Caco-2 (cell line): ENCODE measurements around the gene CD82. TPM values are rescaled to one million over a fixed set of nuclear protein-coding genes. Genes with fewer than 3 reads are reported as not detected.

Experiments used
- BruUV-seq: library from RNA; stranded (reverse); fragments of 400-500 nt; replicated peaks from 2 replicates; lab custom pipeline; 2021; lab: Mats Ljungman, UMichigan
- CTCF ChIA-PET: fragments of 300-600 bp; sonication (Branson Sonifier 250); formaldehyde crosslinking; loops from one replicate; lab custom pipeline; 2022; ENCODE audit warnings: antibody characterized with exemption; lab: Charles Lee
- POLR2A ChIA-PET: fragments of 300-600 bp; sonication (Branson Sonifier 250); formaldehyde crosslinking; loops from one replicate; lab custom pipeline; 2022; ENCODE audit warnings: antibody characterized with exemption; lab: Charles Lee
- DNase-seq, 2 experiments: peaks; one replicate each; pipeline versions ENCODE4 v3.0.0 to v3.0.0-alpha.2; 2020 to 2022
- H3K27me3 ChIP-seq: replicated peaks from 2 replicates; pipeline ENCODE4 v1.6.0; 2011; ENCODE audit warnings: low read length; ENCODE audit not compliant: control insufficient read depth, insufficient read depth
- H3K36me3 ChIP-seq: 2 replicates; pipeline ENCODE4 v1.5.1; 2011; ENCODE audit warnings: low read length; ENCODE audit not compliant: control insufficient read depth, insufficient read depth
- H3K4me1 ChIP-seq: fragments of 250-450 bp; sonication (Bioruptor Pico); 2 replicates; pipeline ENCODE4 v1.5.1; 2020; ENCODE audit warnings: mild to moderate bottlenecking
- H3K4me3 ChIP-seq: 2 replicates; pipeline ENCODE4 v1.5.1; 2011; ENCODE audit warnings: low read depth, mild to moderate bottlenecking, control low read depth, low read length
- H3K9me3 ChIP-seq: fragments of 250-450 bp; sonication (Bioruptor Pico); 2 replicates; pipeline ENCODE4 v1.5.1; 2020; ENCODE audit warnings: mild to moderate bottlenecking, moderate library complexity
- H3K27ac Mint-ChIP-seq: one replicate; pipeline ENCODE4 v1.8.0; 2022; ENCODE audit warnings: mixed read lengths; ENCODE audit not compliant: unreplicated experiment
- H3K27me3 Mint-ChIP-seq: one replicate; pipeline ENCODE4 v1.8.0; 2022; ENCODE audit warnings: mixed read lengths; ENCODE audit not compliant: insufficient read depth, unreplicated experiment
- H3K36me3 Mint-ChIP-seq: one replicate; pipeline ENCODE4 v1.8.0; 2022; ENCODE audit warnings: mild to moderate bottlenecking, mixed read lengths; ENCODE audit not compliant: insufficient read depth, unreplicated experiment
- H3K4me1 Mint-ChIP-seq: one replicate; pipeline ENCODE4 v1.8.0; 2022; ENCODE audit warnings: low read depth, mixed read lengths; ENCODE audit not compliant: unreplicated experiment
- H3K4me3 Mint-ChIP-seq: one replicate; pipeline ENCODE4 v1.8.0; 2022; ENCODE audit warnings: mild to moderate bottlenecking, moderate library complexity, mixed read lengths; ENCODE audit not compliant: unreplicated experiment
- H3K9me3 Mint-ChIP-seq: one replicate; pipeline ENCODE4 v1.8.0; 2022; ENCODE audit warnings: mixed read lengths; ENCODE audit not compliant: unreplicated experiment
- intact Hi-C: fragments of 100-400 bp; cut with micrococcal nuclease; formaldehyde crosslinking; loops from one replicate; pipeline ENCODE4 v1.10.0; 2022; ENCODE audit not compliant: unreplicated experiment
- total RNA-seq: library from RNA; stranded (reverse); gene quantifications from 2 replicates; pipeline ENCODE4 v1.2.3, GENCODE V29; 2022
- TF ChIP-seq, protein P1 (sequence below), 2 experiments: fragments of 200-600 bp in 1 of 2; IDR thresholded peaks; 1 replicate in 1 of 2; 2 replicates in 1 of 2; pipeline versions ENCODE4 v1.5.1 to v1.8.0; 2011 to 2022; ENCODE audit warnings: antibody characterized with exemption in 1 of 2, control low read depth in 1 of 2, inconsistent platforms in 1 of 2, low read depth in 1 of 2, low read length in 1 of 2, mild to moderate bottlenecking in 1 of 2, moderate library complexity in 1 of 2; ENCODE audit not compliant: insufficient read depth in 1 of 2, severe bottlenecking in 1 of 2, unreplicated experiment in 1 of 2

CD82 gene
- total RNA-seq, 1 experiment from 2014 or later: 4.3 TPM

DNA sequence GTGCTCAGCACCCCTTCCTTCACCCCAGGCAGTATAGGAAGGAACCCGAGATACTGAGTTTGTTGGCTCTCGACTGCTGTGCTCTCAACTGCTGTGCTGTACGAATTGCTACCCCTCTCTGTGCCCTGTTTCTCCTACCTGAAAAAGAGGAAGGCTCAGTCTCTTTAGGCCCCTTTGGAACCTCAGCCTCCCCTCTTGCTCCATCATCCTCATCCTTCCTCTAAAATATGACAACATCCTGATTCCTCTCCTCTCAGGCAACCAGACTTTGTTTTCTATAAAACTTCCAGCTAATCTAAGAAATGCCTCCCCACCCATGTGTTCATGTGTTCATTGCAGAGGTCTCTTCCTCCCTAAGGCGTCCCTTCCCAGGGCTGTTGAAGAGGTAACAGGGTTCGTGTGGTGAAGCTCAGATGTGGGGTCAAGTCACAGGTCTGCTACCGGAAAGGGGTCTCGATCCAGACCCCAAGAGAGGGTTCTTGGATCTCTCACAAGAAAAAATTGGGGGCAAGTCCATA, 35.5 kb upstream of the CD82 start:
- DNase-seq: no peak
- POLR2A ChIA-PET: no interaction called here
- intact Hi-C loops: no loop called here
- Histone ChIP-seq H3K36me3 (no peaks in the 10 kb centered on the region), H3K27me3 (no peaks in the 10 kb centered on the region), H3K9me3 (no peaks in the 10 kb centered on the region), H3K4me1 (0 out of 2 replicates have a peak, but pooled peaks cover 5% of the 10 kb centered on the region), H3K4me3 (no peak overlapping the region)
- H3K27me3 Mint-ChIP-seq: peaks cover 3% of the 10 kb centered on the region
- CTCF ChIA-PET: no interaction called here
- no TSS peak for BruUV-seq
- TF ChIP-seq, protein P1, sequence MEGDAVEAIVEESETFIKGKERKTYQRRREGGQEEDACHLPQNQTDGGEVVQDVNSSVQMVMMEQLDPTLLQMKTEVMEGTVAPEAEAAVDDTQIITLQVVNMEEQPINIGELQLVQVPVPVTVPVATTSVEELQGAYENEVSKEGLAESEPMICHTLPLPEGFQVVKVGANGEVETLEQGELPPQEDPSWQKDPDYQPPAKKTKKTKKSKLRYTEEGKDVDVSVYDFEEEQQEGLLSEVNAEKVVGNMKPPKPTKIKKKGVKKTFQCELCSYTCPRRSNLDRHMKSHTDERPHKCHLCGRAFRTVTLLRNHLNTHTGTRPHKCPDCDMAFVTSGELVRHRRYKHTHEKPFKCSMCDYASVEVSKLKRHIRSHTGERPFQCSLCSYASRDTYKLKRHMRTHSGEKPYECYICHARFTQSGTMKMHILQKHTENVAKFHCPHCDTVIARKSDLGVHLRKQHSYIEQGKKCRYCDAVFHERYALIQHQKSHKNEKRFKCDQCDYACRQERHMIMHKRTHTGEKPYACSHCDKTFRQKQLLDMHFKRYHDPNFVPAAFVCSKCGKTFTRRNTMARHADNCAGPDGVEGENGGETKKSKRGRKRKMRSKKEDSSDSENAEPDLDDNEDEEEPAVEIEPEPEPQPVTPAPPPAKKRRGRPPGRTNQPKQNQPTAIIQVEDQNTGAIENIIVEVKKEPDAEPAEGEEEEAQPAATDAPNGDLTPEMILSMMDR (IDR thresholded peaks at IDR 0.05; ENCODE audit: insufficient read depth in 1 of 2, low read depth in 1 of 2, low read length in 1 of 2, severe bottlenecking in 1 of 2, unreplicated experiment in 1 of 2): no peak
- H3K9me3 Mint-ChIP-seq: no peaks in the 10 kb centered on the region
- H3K4me1 Mint-ChIP-seq: no peaks in the 10 kb centered on the region
- H3K27ac Mint-ChIP-seq: no peak overlapping the region
- no peak overlapping the region for H3K4me3 Mint-ChIP-seq
- H3K36me3 Mint-ChIP-seq: no peaks in the 10 kb centered on the region

DNA sequence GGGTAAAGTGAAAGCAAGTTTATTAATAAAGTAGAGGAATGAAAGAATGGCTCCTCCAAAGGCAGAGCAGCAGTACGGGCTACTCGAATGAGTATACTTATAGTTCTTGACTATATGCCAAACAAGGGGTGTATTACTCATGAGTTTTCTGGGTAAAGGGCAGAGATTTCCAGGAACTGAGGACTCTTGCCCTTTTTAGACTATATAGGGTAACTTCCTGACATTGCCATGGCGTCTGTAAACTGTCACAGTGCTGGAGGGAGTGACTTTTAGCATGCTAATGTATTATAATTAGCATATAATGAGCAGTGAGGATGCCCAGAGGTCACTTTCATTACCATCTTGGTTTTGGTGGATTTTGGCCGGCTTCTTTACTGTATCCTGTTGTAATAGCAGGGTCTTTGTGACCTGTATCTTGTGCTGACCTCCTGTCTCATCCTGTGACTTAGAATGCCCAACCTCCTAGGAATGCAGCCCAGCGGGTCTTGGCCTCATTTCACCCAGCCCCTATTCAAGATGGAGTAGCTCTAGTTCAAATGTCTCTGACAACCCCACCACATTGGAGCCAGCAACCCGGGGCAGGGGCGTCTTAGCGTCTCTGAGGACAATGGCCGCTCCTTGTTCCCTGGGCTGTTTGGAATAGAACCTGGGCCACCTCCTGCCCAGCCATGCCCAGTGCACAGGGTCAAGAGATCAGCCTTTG, 34.9 kb upstream of the CD82 start:
- intact Hi-C loops: no loop called here
- DNase-seq: no peak
- no peaks in the 10 kb centered on the region for H3K9me3 ChIP-seq
- Mint-ChIP-seq H3K4me1 (no peaks in the 10 kb centered on the region), H3K27ac (no peak overlapping the region), H3K9me3 (no peaks in the 10 kb centered on the region), H3K27me3 (peaks cover 3% of the 10 kb centered on the region), H3K4me3 (no peak overlapping the region), H3K36me3 (no peaks in the 10 kb centered on the region)
- ChIA-PET POLR2A (no interaction called here), CTCF (no interaction called here)
- TF ChIP-seq, protein P1 (IDR thresholded peaks at IDR 0.05; ENCODE audit: insufficient read depth in 1 of 2, low read depth in 1 of 2, low read length in 1 of 2, severe bottlenecking in 1 of 2, unreplicated experiment in 1 of 2): no peak
- no peak overlapping the region for H3K4me3 ChIP-seq
- BruUV-seq: no TSS peak
- H3K4me1 ChIP-seq: 0 out of 2 replicates have a peak, but pooled peaks cover 5% of the 10 kb centered on the region
- H3K36me3 ChIP-seq: no peaks in the 10 kb centered on the region
- H3K27me3 ChIP-seq: no peaks in the 10 kb centered on the region

DNA sequence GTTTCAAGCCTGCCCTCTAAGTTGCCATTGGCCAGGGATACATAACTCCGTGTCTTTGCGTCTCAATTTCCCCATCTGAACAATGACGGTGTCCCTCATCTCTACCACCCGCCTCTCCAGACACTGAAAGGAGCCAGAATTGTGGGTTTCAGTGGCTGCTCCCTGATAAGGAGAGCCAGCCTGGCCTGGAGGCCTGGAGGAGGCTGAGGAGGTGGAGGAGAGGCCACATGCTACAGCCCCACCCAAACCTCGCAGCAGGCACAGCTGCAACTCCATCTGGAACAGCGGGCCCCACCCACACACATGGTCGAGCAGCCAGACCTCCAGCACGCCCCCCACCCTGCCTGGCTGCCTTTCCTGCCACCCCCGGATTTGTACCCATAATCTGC, 34.4 kb upstream of the CD82 start:
- H3K36me3 ChIP-seq: no peaks in the 10 kb centered on the region
- TF ChIP-seq, protein P1 (IDR thresholded peaks at IDR 0.05; ENCODE audit: insufficient read depth in 1 of 2, low read depth in 1 of 2, low read length in 1 of 2, severe bottlenecking in 1 of 2, unreplicated experiment in 1 of 2): no peak
- Mint-ChIP-seq H3K4me3 (no peak overlapping the region), H3K4me1 (no peaks in the 10 kb centered on the region), H3K9me3 (no peaks in the 10 kb centered on the region), H3K27me3 (peaks cover 3% of the 10 kb centered on the region), H3K27ac (no peak overlapping the region), H3K36me3 (no peaks in the 10 kb centered on the region)
- no peaks in the 10 kb centered on the region for H3K9me3 ChIP-seq
- 0 out of 2 replicates have a peak, but pooled peaks cover 5% of the 10 kb centered on the region for H3K4me1 ChIP-seq
- ChIA-PET POLR2A (no interaction called here), CTCF (interaction anchor here (0.9 kb wide), 1 partner anchor 8 kb away, joined by 3 read pairs; no protein-coding TSS in a partner anchor)
- H3K27me3 ChIP-seq: no peaks in the 10 kb centered on the region
- intact Hi-C loops: no loop called here
- DNase-seq: no peak
- no TSS peak for BruUV-seq
- no peak overlapping the region for H3K4me3 ChIP-seq
